ENCODE data around the gene FHIT. TPM values are rescaled to one million over a fixed set of nuclear protein-coding genes. Genes with fewer than 3 reads are reported as not detected.

Gene FHIT
- total and polyA plus RNA-seq, 11 donors, result 4.2 to 26.8 (median 16.5) TPM

DNA sequence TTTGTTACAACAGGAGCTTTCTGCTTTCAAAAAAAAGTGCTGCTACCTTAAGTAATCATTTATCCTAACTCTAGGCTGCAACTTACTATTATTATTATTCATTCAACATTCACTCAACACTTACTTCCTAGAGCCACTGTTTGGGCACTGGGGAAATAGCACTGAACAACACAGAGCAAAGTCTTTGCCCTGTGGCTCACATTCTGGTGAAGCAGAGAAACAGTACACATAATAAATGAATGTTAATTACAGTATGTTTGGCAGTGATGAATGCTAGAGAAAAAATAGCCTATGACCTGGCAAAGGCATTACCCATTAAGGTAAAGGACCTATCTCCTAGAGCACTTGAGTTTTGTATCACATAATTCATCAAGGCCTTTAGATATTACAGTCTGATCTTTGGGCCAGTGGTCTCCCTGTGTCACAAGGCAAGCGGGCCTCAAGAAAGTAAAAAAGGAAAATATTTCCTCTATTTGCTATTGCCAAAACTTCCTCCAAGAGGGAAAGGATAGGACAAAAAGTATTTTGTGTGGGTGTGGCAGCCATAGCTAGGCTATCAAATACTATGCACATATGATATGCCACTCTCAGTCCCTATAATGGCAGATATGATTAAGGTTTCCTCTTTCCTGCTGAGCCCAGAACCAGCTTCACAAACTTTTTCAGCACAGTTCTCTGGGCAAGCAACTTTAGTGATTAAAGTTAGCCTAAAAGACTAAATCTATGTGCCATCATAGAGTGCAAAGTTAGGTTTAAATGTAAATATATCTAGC, 142.8 kb downstream of the FHIT start:
- 0 to 91% (median 46%) methylated on average over 1 of the region's 1 CpG for WGBS, 4 donors
- ATAC-seq, result no peak

DNA sequence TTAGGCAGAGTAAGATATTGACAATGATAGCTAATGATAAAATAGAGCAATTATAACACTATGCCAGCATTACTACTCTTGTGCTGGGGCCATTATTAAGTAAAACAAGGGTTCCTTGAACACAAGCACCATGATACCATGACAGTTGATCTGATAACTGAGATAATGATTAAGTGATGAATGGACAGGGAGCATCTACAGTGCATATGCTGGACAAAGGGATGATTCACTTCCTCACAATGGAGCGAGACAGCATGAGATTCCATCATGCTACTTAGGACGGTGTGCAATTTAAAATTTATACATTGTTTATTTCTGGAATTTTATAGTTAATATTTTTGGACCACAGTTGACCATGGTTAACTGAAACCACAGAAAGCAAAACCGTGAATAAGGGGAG, 156.6 kb downstream of the FHIT start:
- TF ChIP-seq, protein P1, sequence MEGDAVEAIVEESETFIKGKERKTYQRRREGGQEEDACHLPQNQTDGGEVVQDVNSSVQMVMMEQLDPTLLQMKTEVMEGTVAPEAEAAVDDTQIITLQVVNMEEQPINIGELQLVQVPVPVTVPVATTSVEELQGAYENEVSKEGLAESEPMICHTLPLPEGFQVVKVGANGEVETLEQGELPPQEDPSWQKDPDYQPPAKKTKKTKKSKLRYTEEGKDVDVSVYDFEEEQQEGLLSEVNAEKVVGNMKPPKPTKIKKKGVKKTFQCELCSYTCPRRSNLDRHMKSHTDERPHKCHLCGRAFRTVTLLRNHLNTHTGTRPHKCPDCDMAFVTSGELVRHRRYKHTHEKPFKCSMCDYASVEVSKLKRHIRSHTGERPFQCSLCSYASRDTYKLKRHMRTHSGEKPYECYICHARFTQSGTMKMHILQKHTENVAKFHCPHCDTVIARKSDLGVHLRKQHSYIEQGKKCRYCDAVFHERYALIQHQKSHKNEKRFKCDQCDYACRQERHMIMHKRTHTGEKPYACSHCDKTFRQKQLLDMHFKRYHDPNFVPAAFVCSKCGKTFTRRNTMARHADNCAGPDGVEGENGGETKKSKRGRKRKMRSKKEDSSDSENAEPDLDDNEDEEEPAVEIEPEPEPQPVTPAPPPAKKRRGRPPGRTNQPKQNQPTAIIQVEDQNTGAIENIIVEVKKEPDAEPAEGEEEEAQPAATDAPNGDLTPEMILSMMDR (IDR thresholded peaks at IDR 0.05), result no peak
- TF ChIP-seq POLR2A (IDR thresholded peaks at IDR 0.05), result no peak
- H3K4me1 ChIP-seq, result no peaks in the 10 kb centered on the region
- intact Hi-C loops (cut with DNase I), result no loop called here
- H3K4me3 ChIP-seq, result no peak overlapping the region
- no peak for ATAC-seq
- H3K27me3 ChIP-seq, result no peaks in the 10 kb centered on the region
- no peak overlapping the region for H3K27ac ChIP-seq
- no peak for DNase-seq
- 74 to 89% (median 79%) methylated on average over 3 of the region's 3 CpGs for WGBS, 4 donors
- H3K9me3 ChIP-seq, result no peaks in the 10 kb centered on the region
- H3K36me3 ChIP-seq, result no peaks in the 10 kb centered on the region

More for the DNA sequence above, 142.8 kb downstream of the FHIT start:
- Histone ChIP-seq H3K27ac (no peak overlapping the region), H3K36me3 (no peaks in the 10 kb centered on the region), H3K9me3 (no peaks in the 10 kb centered on the region), H3K27me3 (no peaks in the 10 kb centered on the region), H3K4me1 (no peaks in the 10 kb centered on the region), H3K4me3 (no peak overlapping the region)
- intact Hi-C loops (cut with DNase I), result no loop called here
- DNase-seq, result no peak
- TF ChIP-seq POLR2A (IDR thresholded peaks at IDR 0.05), result no peak
- TF ChIP-seq, protein P1 (IDR thresholded peaks at IDR 0.05), result no peak

DNA sequence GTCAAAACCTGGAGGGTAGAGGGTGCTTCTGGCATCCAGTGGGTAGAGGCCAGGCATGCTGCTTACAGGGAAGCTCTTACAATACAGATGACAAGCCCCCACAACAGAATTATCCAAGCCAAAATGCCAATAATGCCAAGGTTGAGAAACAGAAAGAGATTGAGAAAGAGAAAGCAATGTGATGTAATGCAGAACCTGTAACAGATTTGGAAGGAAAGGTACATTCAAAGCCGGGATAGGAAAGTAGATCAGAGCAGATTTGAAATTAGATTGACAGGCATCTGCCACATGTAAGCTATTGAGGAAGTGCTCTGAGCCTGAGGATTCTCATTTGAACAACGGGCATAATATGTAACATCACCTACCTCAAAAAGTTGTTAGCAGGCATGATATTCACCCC, 157.9 kb downstream of the FHIT start:
- TF ChIP-seq POLR2A (IDR thresholded peaks at IDR 0.05), result no peak
- TF ChIP-seq, protein P1 (IDR thresholded peaks at IDR 0.05), result no peak
- 86 to 88% (median 87%) methylated on average over 2 of the region's 2 CpGs for WGBS, 4 donors
- DNase-seq, result no peak
- H3K36me3 ChIP-seq, result no peaks in the 10 kb centered on the region
- no peak overlapping the region for H3K4me3 ChIP-seq
- H3K4me1 ChIP-seq, result no peaks in the 10 kb centered on the region
- no peak for ATAC-seq
- H3K9me3 ChIP-seq, result no peaks in the 10 kb centered on the region
- no peak overlapping the region for H3K27ac ChIP-seq
- H3K27me3 ChIP-seq, result no peaks in the 10 kb centered on the region
- intact Hi-C loops (cut with DNase I), result no loop called here

- intact Hi-C loops (cut with DNase I), result no loop called here
- DNase-seq (no peak), ATAC-seq (no peak)
- WGBS, 4 donors, result 70 to 76% (median 74%) methylated on average over 4 of the region's 4 CpGs
- no peaks in the 10 kb centered on the region for H3K36me3 ChIP-seq
- no peak for TF ChIP-seq POLR2A (IDR thresholded peaks at IDR 0.05)
- TF ChIP-seq, protein P1 (IDR thresholded peaks at IDR 0.05), result no peak
- H3K27ac ChIP-seq, result no peak overlapping the region
- H3K9me3 ChIP-seq, result no peaks in the 10 kb centered on the region
- H3K4me3 ChIP-seq, result no peak overlapping the region
- no peaks in the 10 kb centered on the region for H3K4me1 ChIP-seq
- H3K27me3 ChIP-seq, result no peaks in the 10 kb centered on the region
Measured at GRCh38 chr3:61092870-61093269, 158.4 kb downstream of the FHIT start.
